ENCODE measurements around the gene STK32B. TPM values are rescaled to one million over a fixed set of nuclear protein-coding genes. Genes with fewer than 3 reads are reported as not detected.

STK32B gene
- total RNA-seq, 1 donor from 2014 or later = 0.56 TPM

DNA sequence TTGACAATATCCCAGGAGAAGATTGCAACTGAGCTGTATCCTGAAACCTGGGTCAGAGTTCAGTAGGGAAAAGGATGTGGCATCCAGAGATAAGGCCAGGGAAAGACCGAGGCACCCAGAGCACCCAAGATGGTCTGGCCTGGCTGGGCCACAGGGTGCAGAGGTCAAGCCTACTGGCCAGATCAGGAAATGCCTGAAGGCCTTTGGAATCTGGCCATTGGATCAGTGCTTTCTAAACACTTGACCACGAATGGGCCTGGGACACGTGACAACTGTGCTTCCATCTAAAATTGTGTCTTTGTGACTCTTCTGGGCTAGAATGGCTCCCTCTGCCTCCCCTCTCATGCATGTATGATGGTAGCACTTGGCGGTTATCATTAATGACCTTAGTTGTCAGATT is 340.2 kb downstream of the STK32B start:
- Mint-ChIP-seq H3K27me3 (ENCODE audit: unreplicated experiment) (peaks cover 5% of the 10 kb centered on the region), H3K9me3 (ENCODE audit: unreplicated experiment) (no peaks in the 10 kb centered on the region), H3K36me3 (ENCODE audit: low read depth, unreplicated experiment) (no peaks in the 10 kb centered on the region), H3K4me1 (ENCODE audit: unreplicated experiment) (no peaks in the 10 kb centered on the region), H3K27ac (ENCODE audit: unreplicated experiment) (no peak overlapping the region), H3K4me3 (ENCODE audit: unreplicated experiment) (no peak overlapping the region)
- no peak for DNase-seq (ENCODE audit: low spot score)
- TF ChIP-seq, protein P1, sequence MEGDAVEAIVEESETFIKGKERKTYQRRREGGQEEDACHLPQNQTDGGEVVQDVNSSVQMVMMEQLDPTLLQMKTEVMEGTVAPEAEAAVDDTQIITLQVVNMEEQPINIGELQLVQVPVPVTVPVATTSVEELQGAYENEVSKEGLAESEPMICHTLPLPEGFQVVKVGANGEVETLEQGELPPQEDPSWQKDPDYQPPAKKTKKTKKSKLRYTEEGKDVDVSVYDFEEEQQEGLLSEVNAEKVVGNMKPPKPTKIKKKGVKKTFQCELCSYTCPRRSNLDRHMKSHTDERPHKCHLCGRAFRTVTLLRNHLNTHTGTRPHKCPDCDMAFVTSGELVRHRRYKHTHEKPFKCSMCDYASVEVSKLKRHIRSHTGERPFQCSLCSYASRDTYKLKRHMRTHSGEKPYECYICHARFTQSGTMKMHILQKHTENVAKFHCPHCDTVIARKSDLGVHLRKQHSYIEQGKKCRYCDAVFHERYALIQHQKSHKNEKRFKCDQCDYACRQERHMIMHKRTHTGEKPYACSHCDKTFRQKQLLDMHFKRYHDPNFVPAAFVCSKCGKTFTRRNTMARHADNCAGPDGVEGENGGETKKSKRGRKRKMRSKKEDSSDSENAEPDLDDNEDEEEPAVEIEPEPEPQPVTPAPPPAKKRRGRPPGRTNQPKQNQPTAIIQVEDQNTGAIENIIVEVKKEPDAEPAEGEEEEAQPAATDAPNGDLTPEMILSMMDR (IDR thresholded peaks at IDR 0.05; ENCODE audit: unreplicated experiment) = no peak

DNA sequence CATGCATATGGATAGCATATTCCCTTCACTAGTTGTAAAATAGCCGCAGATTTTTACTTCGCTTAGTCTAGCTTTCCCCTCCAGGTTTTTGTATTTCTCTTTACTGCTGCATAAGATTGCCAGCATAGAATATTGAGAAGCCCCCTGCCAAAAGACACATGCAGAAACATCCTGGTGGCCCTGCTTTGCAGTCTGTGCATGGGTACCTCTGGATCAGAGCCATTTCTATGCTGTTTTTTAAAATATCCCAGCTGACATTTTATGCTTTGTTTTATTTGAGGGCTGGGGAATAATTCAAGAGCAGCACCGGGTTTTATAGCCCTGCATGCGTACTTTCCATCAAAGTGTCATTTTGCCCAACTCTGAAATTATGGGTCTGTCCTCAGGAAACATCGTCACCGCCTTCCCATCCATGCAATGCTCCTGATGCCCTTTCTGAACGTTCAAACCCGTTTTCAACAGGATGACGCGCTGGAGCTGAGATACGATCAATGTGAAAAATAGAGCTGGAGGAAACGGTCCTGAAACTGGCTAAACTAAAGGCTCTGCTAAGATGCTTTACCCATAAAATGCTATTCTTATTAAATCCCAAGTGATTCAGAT is 342.7 kb downstream of the STK32B start:
- H3K4me1 Mint-ChIP-seq (ENCODE audit: unreplicated experiment) = no peaks in the 10 kb centered on the region
- no peak overlapping the region for H3K27ac Mint-ChIP-seq (ENCODE audit: unreplicated experiment)
- peaks cover 7% of the 10 kb centered on the region for H3K27me3 Mint-ChIP-seq (ENCODE audit: unreplicated experiment)
- no peak for DNase-seq (ENCODE audit: low spot score)
- H3K36me3 Mint-ChIP-seq (ENCODE audit: low read depth, unreplicated experiment) = no peaks in the 10 kb centered on the region
- no peaks in the 10 kb centered on the region for H3K9me3 Mint-ChIP-seq (ENCODE audit: unreplicated experiment)
- TF ChIP-seq, protein P1 (IDR thresholded peaks at IDR 0.05; ENCODE audit: unreplicated experiment) = no peak
- H3K4me3 Mint-ChIP-seq (ENCODE audit: unreplicated experiment) = no peak overlapping the region

DNA sequence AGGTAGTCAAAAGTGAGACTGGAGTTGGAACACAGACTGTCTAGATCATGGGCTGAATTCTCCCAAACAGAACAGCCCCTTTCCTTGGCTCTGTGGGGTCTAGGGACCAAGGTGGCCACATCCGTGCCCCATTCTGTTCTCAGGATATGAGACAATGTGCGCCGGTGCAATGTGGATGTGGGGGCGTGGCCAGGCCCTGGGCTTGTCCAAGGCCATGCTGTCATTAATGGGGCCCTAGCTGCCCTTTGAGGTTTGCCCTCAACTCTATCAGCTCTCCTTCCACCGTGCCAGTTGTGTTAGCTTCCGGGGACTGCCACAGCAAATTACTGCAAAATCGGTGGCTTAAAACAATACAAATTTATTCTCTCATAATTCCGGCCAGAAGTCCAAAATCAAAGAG is 344.5 kb downstream of the STK32B start:
- H3K27ac Mint-ChIP-seq (ENCODE audit: unreplicated experiment) = no peak overlapping the region
- H3K9me3 Mint-ChIP-seq (ENCODE audit: unreplicated experiment) = no peaks in the 10 kb centered on the region
- TF ChIP-seq, protein P1 (IDR thresholded peaks at IDR 0.05; ENCODE audit: unreplicated experiment) = no peak
- no peaks in the 10 kb centered on the region for H3K36me3 Mint-ChIP-seq (ENCODE audit: low read depth, unreplicated experiment)
- H3K27me3 Mint-ChIP-seq (ENCODE audit: unreplicated experiment) = peaks cover 7% of the 10 kb centered on the region
- DNase-seq (ENCODE audit: low spot score) = no peak
- H3K4me1 Mint-ChIP-seq (ENCODE audit: unreplicated experiment) = no peaks in the 10 kb centered on the region
- no peak overlapping the region for H3K4me3 Mint-ChIP-seq (ENCODE audit: unreplicated experiment)

DNA sequence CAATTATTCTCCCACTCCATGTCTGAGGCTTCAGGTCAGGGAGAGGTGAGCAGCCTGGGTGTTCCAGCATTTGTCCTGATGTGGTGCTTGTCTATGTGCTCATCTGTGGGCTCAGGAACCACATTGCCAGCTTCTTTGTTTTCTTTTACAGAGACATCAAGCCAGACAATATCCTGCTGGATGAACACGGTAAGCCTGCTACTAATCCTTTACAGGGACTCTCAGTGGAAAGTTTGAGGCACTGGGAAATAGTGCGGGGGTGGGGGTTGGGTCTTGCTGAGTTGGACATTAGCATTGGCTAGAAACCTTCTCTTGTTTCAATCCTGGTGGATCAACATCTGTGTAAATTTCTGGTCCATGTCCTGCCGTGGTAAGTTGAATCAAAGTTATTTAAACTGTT is 346.8 kb downstream of the STK32B start:
- Mint-ChIP-seq H3K4me3 (ENCODE audit: unreplicated experiment) (no peak overlapping the region), H3K36me3 (ENCODE audit: low read depth, unreplicated experiment) (peaks cover 1% of the 10 kb centered on the region), H3K9me3 (ENCODE audit: unreplicated experiment) (no peaks in the 10 kb centered on the region), H3K27me3 (ENCODE audit: unreplicated experiment) (peaks cover 8% of the 10 kb centered on the region), H3K27ac (ENCODE audit: unreplicated experiment) (no peak overlapping the region), H3K4me1 (ENCODE audit: unreplicated experiment) (no peaks in the 10 kb centered on the region)
- DNase-seq (ENCODE audit: low spot score) = no peak
- TF ChIP-seq, protein P1 (IDR thresholded peaks at IDR 0.05; ENCODE audit: unreplicated experiment) = no peak

DNA sequence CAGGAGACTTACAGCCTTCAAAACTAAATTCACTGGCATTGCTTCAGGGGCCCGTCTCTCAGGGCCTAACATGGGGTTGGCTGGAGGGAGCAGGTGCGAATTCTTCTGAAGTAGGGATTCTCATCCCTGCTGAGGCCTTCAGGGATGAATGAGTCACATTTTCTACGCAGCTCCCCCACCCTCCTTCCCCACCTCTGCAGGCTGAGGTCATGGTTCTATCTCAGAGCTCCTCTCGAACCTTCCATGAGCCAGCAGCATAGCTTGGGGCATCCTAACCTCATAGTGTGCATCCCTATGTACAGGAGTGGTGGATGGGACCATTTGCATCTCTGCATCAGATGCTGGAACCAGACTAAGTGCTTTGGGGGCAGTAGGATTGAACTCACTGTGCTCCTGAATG is 347.8 kb downstream of the STK32B start:
- no peak overlapping the region for H3K27ac Mint-ChIP-seq (ENCODE audit: unreplicated experiment)
- TF ChIP-seq, protein P1 (IDR thresholded peaks at IDR 0.05; ENCODE audit: unreplicated experiment) = no peak
- no peaks in the 10 kb centered on the region for H3K4me1 Mint-ChIP-seq (ENCODE audit: unreplicated experiment)
- DNase-seq (ENCODE audit: low spot score) = no peak
- H3K36me3 Mint-ChIP-seq (ENCODE audit: low read depth, unreplicated experiment) = peaks cover 8% of the 10 kb centered on the region
- H3K9me3 Mint-ChIP-seq (ENCODE audit: unreplicated experiment) = no peaks in the 10 kb centered on the region
- H3K4me3 Mint-ChIP-seq (ENCODE audit: unreplicated experiment) = no peak overlapping the region
- peaks cover 9% of the 10 kb centered on the region for H3K27me3 Mint-ChIP-seq (ENCODE audit: unreplicated experiment)
